Measurements from ENCODE around the gene KIF27.
"Not testable (repeated sequence)": the region's sequence is repeated elsewhere in the genome, so short reads cannot be mapped to it uniquely, and the experiment has no call there.

The KIF27 gene

DNA sequence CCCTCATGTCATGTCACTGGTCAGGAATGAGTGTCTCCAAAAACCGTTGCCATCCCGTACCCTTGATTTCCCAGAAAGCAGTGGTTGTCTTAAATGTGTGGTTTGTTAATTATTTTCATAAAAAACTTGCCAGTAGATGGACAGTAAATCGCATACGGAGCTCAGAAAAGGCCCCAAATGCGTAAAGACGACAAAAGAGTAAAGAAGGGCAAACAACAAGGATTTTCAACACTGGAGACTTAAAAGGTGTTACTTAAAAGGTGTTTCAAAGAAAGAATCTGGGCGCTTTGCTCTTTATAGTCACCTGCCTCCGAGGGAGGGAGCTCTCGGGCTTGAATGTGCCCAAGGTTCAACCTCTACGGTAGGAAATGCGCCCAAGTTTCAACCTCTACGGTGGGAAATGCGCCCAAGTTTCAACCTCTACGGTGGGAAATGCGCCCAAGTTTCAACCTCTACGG, 734 bp downstream of the KIF27 start:
- no peaks in the 10 kb centered on the region for H3K9me3 Mint-ChIP-seq
- no peak for TF ChIP-seq CTCF (IDR thresholded peaks at IDR 0.05; ENCODE audit: unreplicated experiment in 3 of 3)
- peaks cover 10% of the 10 kb centered on the region for H3K4me1 Mint-ChIP-seq
- peaks cover 4% of the 10 kb centered on the region for H3K36me3 Mint-ChIP-seq (ENCODE audit: low read depth)
- peak overlapping the region; percentile 96 to 98 (median 97) for H3K27ac Mint-ChIP-seq
- peak overlapping the region; percentile 90 to 96 (median 94) for H3K4me3 Mint-ChIP-seq
- H3K27me3 Mint-ChIP-seq (ENCODE audit: low read depth) = no peaks in the 10 kb centered on the region

- H3K27ac Mint-ChIP-seq = peak overlapping the region in 2 of 3 experiments; percentile 39 to 76
- no peaks in the 10 kb centered on the region for H3K9me3 Mint-ChIP-seq
- H3K27me3 Mint-ChIP-seq (ENCODE audit: low read depth) = no peaks in the 10 kb centered on the region
- peaks cover 4% of the 10 kb centered on the region for H3K36me3 Mint-ChIP-seq (ENCODE audit: low read depth)
- TF ChIP-seq CTCF (IDR thresholded peaks at IDR 0.05; ENCODE audit: unreplicated experiment in 3 of 3) = no peak
- H3K4me1 Mint-ChIP-seq = peaks cover 10% of the 10 kb centered on the region
- H3K4me3 Mint-ChIP-seq = peak overlapping the region; percentile 62 to 70 (median 70)
These were observed 2.1 kb downstream of the KIF27 start for GRCh38 chr9:83919111-83919510.

- H3K9me3 Mint-ChIP-seq; H3K27me3 Mint-ChIP-seq (ENCODE audit: low read depth); H3K4me3 Mint-ChIP-seq; H3K36me3 Mint-ChIP-seq (ENCODE audit: low read depth); H3K4me1 Mint-ChIP-seq; H3K27ac Mint-ChIP-seq: not testable (repeated sequence)
- peak; percentile 47 to 60 (median 49) for TF ChIP-seq CTCF (IDR thresholded peaks at IDR 0.05; ENCODE audit: unreplicated experiment in 3 of 3)
These were observed 9.0 kb downstream of the KIF27 start for GRCh38 chr9:83912194-83912593.

DNA sequence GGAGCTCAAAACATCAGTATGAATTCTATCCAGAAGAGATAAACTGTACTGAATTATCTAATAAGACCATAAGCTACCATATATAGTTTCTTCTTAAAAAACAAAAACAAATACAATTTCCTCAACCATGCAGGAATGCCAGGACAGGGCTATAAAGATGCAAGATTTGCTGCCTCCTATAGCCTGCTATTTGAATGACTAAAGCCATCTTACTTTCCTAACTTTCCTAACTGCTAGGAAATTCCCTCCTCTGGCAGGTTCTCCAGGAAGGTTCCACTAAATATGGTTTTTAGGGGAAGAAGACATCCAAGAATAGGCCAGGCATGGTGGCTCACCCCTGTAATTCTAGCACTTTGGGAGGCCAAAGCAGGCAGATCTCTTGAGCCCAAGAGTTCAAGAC, 15.1 kb downstream of the KIF27 start:
- no peaks in the 10 kb centered on the region for H3K27me3 Mint-ChIP-seq (ENCODE audit: low read depth)
- H3K4me3 Mint-ChIP-seq = no peak overlapping the region
- peaks cover 6% of the 10 kb centered on the region for H3K4me1 Mint-ChIP-seq

DNA sequence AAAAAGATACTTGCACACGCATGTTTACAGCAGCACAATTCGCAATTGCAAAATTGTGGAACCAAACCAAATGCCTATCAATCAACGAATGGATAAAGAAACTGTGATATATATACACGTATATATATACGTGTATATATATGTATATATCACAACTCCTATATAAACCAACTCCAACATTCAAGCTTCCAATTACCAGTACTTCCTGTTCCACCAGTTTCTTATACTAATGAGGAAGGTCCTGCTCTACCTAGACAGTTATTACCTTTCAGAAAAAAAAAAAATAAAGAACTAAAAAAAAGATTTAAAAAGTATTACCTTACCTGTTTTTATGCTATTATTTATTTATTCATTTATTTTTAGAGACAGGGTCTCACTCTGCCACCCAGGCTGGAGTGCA, 20.6 kb downstream of the KIF27 start:
- H3K4me3 Mint-ChIP-seq; H3K27ac Mint-ChIP-seq; H3K9me3 Mint-ChIP-seq; H3K4me1 Mint-ChIP-seq; H3K27me3 Mint-ChIP-seq (ENCODE audit: low read depth): not testable (repeated sequence)
- peaks cover 17% of the 10 kb centered on the region for H3K36me3 Mint-ChIP-seq (ENCODE audit: low read depth)

More for the DNA sequence above, 15.1 kb downstream of the KIF27 start:
- Mint-ChIP-seq H3K27ac (no peak overlapping the region), H3K36me3 (ENCODE audit: low read depth) (peaks cover 17% of the 10 kb centered on the region), H3K9me3 (no peaks in the 10 kb centered on the region)
- no peak for TF ChIP-seq CTCF (IDR thresholded peaks at IDR 0.05; ENCODE audit: unreplicated experiment in 3 of 3)

GRCh38 chr9:83894301-83894700, 26.9 kb downstream of the KIF27 start:
- H3K4me3 Mint-ChIP-seq = not testable (repeated sequence)

DNA sequence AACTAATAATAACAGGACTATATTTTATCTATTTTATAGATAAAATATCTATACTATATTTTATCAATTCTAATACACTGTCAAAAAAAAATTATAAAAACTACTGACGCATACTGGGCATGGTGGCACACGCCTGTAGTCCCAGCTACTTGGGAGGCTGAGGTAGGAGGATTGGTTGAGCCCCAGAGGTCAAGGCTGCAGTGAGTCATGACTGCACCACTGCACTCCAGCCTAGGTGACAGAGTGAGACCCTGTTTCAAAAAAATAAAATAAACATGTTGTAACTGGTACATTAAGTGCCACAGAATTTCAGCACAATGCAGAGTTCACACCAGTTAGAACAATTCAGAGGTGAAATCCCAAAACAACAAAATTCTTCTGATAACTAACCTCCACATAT, 34.7 kb downstream of the KIF27 start:
- H3K27me3 Mint-ChIP-seq (ENCODE audit: low read depth); H3K4me1 Mint-ChIP-seq; H3K9me3 Mint-ChIP-seq; H3K4me3 Mint-ChIP-seq; H3K27ac Mint-ChIP-seq: not testable (repeated sequence)
- H3K36me3 Mint-ChIP-seq (ENCODE audit: low read depth) = peaks cover 29% of the 10 kb centered on the region

More at GRCh38 chr9:83894301-83894700, 26.9 kb downstream of the KIF27 start:
- H3K4me1 Mint-ChIP-seq; H3K27me3 Mint-ChIP-seq (ENCODE audit: low read depth); H3K9me3 Mint-ChIP-seq; H3K36me3 Mint-ChIP-seq (ENCODE audit: low read depth); H3K27ac Mint-ChIP-seq: not testable (repeated sequence)

DNA sequence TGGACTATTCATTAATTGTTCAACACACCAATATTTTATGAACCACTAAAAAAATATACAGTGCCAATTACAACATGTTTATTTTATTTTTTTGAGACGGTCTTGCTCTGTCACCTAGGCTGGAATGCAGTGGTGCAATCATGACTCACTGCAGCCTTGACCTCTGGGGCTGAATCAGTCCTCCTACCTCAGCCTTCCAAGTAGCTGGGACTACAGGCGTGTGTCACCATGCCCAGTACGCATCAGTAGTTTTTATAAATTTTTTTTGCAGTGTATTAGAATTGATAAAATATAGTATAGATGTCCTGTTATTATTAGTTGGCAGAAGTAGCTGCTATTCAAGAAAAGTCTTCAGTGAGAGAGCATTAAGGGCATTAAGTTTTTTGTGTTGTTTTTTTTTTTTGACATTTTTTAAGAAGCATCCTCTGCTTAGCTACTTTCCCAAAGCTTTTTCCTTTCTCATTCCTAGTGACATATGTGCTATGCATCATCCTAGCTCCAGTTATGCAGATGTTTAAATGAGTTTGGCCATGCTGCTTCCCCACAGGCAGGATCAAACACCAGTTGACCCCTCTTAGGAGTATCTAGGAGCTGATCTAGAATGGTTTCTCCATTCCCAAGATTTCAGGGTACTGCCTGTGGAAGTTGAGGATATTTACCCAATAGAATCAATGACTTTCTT, 35.5 kb downstream of the KIF27 start:
- not testable (repeated sequence) for H3K27me3 Mint-ChIP-seq (ENCODE audit: low read depth); H3K4me3 Mint-ChIP-seq; H3K9me3 Mint-ChIP-seq; H3K27ac Mint-ChIP-seq; H3K4me1 Mint-ChIP-seq
- H3K36me3 Mint-ChIP-seq (ENCODE audit: low read depth) = peaks cover 31% of the 10 kb centered on the region

DNA sequence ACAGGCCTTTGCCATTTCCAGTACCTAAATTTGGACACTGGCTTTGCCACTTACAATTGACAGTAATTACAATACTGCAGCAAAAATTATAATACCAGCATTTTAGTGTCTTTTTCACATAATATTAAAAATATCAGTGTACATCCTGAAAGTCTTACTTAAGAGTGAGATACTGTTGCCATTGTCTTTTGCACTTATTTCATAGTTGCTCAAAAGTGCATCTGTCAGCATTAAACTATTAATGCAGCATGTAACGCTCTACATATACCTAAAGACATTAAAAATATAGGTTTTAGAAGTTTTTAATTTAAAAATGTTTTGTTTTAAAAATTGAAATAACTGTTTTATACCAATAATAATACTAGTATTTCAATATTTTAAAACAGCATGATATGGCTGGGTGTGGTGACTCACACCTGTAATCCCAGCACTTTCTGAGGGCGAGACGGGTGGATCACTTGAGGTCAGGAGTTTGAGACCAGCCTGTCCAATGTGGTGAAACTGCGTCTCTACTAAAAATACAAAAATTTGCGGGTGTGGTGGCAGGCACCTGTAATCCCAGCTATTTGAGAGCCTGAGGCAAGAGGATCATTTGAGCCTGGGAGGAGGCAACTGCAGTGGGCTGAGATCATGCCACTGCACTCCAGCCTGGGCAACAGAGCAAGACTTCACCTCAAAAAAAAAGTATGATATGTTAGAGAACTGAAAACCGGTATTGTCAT, 39.4 kb downstream of the KIF27 start:
- H3K27ac Mint-ChIP-seq; H3K27me3 Mint-ChIP-seq (ENCODE audit: low read depth); H3K9me3 Mint-ChIP-seq; H3K4me3 Mint-ChIP-seq; H3K4me1 Mint-ChIP-seq: not testable (repeated sequence)
- H3K36me3 Mint-ChIP-seq (ENCODE audit: low read depth) = peaks cover 26% of the 10 kb centered on the region

- H3K27me3 Mint-ChIP-seq (ENCODE audit: low read depth); H3K4me3 Mint-ChIP-seq; H3K4me1 Mint-ChIP-seq; H3K9me3 Mint-ChIP-seq; H3K27ac Mint-ChIP-seq: not testable (repeated sequence)
- H3K36me3 Mint-ChIP-seq (ENCODE audit: low read depth) = peaks cover 21% of the 10 kb centered on the region
These were observed 45.7 kb downstream of the KIF27 start for GRCh38 chr9:83875559-83875958.

DNA sequence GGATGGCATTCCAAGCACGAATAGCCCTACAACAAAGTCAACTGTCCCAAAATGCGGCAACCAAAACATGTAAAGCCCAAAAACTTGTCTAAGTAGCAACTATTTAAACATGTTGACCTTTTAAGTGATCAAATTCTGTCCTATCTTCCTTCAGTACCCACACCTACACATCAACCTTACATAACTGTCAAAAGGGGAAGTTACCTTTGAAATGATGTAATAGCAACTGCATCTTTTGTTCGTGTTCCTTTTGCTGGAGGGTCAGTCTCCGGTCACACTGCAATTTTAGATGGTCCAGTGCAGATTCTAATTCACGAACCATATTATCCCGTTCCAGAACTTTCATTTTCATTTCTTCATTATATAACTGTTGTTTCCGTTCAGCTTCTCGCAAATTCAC, 71.3 kb downstream of the KIF27 start:
- peaks cover 33% of the 10 kb centered on the region for H3K36me3 Mint-ChIP-seq (ENCODE audit: low read depth)
- not testable (repeated sequence) for H3K9me3 Mint-ChIP-seq; H3K27me3 Mint-ChIP-seq (ENCODE audit: low read depth); H3K27ac Mint-ChIP-seq; H3K4me3 Mint-ChIP-seq; H3K4me1 Mint-ChIP-seq

All from nephron (organoid).